Subcutaneous abdominal adipose tissue (tissue), 5 donors: ENCODE results near the gene HSD17B7.
A peak's percentile ranks its signal among the peaks of the same experiment; 100 is the strongest.
"Not testable (repeated sequence)": the region's sequence is repeated elsewhere in the genome, so short reads cannot be mapped to it uniquely, and the experiment has no call there.

Experiments
- H3K27ac ChIP-seq: one replicate; pipeline ENCODE4 v1.7.0; 2013; ENCODE audit warnings: low read depth, mild to moderate bottlenecking, inconsistent platforms, low read length, moderate library complexity
- H3K27me3 ChIP-seq, 5 donors: one replicate each; pipeline ENCODE4 v1.7.0; 2013; ENCODE audit warnings: low read length in 5 of 5, inconsistent platforms in 1 of 5; ENCODE audit not compliant: control insufficient read depth in 5 of 5, insufficient read depth in 4 of 5
- H3K36me3 ChIP-seq, 5 donors: one replicate each; pipeline ENCODE4 v1.7.0; 2013; ENCODE audit warnings: low read length in 5 of 5; ENCODE audit not compliant: control insufficient read depth in 5 of 5, insufficient read depth in 5 of 5
- H3K4me1 ChIP-seq, 5 donors: one replicate each; pipeline ENCODE4 v1.7.0; 2013; ENCODE audit warnings: low read length in 5 of 5, mild to moderate bottlenecking in 3 of 5, moderate library complexity in 1 of 5; ENCODE audit not compliant: control insufficient read depth in 5 of 5, insufficient read depth in 5 of 5
- H3K4me3 ChIP-seq, 5 donors: one replicate each; pipeline ENCODE4 v1.7.0; 2013; ENCODE audit warnings: low read length in 5 of 5, low read depth in 1 of 5
- H3K9ac ChIP-seq, 5 donors: one replicate each; pipeline ENCODE4 v1.7.0; 2013; ENCODE audit warnings: low read length in 5 of 5, mild to moderate bottlenecking in 4 of 5, moderate library complexity in 3 of 5
- H3K9me3 ChIP-seq, 5 donors: one replicate each; pipeline ENCODE4 v1.7.0; 2013; ENCODE audit warnings: low read length in 5 of 5; ENCODE audit not compliant: control insufficient read depth in 5 of 5
- donor health status: healthy.
- donor health status: healthy.
- donor health status: healthy.
- donor health status: healthy.
- donor health status: healthy.

HSD17B7 gene

DNA sequence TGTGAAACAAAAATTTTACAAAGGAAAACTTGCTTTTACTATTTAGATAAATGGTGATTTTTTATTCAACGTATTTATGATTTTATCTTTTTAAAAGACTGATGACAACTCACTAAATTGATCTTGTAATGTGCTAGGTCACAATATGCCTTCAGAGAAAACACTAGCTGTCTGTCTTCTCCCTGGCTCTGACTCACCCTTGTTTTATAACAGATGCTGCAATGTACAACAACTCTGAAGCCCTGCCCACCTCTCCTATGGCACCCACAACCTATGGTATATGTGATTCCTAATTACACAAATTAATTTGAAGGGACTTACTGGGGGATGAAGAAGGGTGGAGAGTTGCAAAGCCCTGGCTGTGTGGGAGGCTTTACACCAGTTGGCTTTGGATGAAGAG lies 24.7 kb upstream of the HSD17B7 start:
- H3K36me3 ChIP-seq = peaks cover 26 to 56% (median 45%) of the 10 kb centered on the region in 5 donors
- no peak overlapping the region for H3K4me3 ChIP-seq
- H3K27ac ChIP-seq = no peak overlapping the region
- no peak overlapping the region for H3K9ac ChIP-seq
- no peaks in the 10 kb centered on the region for H3K4me1 ChIP-seq
- H3K9me3 ChIP-seq = no peaks in the 10 kb centered on the region
- H3K27me3 ChIP-seq = no peaks in the 10 kb centered on the region

DNA sequence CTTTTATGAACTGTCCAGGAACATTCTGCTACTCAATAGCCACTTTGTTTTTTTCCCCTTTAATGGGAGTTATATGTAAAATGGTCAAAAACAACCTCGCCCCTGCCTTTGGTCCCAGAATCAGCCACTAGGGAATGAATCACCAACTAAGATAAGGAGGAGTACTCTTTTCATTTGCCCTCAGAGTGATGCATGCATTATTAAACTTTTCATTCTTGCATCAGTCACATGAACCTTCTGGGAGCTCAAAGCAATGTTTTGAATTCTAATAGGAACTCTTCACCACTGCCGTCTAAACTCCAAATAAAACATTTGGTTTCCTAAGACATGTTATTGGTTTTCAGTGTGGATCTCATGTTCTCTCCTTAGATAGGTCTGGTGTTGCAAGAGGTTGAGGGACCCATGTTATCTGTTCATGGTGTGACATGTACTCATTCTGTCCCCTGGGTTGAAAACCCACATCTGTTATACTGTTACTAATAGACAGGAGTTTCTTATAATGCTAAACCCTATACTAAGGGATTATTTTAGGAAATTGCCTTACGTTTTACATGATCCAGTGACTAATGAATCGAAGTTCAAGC lies 17.8 kb upstream of the HSD17B7 start:
- Histone ChIP-seq H3K36me3 (peaks cover 37 to 73% (median 64%) of the 10 kb centered on the region in 5 donors), H3K27ac (peak overlapping the region; percentile 42), H3K9ac (no peak overlapping the region), H3K27me3 (no peaks in the 10 kb centered on the region), H3K4me3 (no peak overlapping the region), H3K9me3 (no peaks in the 10 kb centered on the region), H3K4me1 (peaks cover 0 to 2% (median 0%) of the 10 kb centered on the region in 5 donors)

DNA sequence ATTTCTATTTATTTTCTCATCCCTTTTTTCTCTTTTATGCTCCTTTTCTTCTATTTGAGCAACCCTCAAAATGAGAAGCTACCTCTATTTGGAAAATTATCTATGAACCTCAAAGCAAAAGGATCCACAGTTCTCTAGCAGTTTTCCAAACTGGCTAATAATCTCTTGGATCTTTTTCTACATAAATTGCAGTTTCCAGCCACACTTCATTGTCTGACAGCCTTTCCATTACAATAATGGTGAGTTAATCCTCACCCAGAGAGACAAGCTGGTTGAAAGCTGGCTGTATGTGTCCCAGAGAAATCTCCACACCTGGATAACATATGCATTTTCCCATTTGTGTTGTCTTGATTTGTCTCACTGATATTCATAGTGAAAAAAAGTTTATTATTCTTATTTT lies 16.5 kb upstream of the HSD17B7 start:
- H3K9me3 ChIP-seq = no peaks in the 10 kb centered on the region
- no peak overlapping the region for H3K27ac ChIP-seq
- H3K36me3 ChIP-seq = peaks cover 36 to 69% (median 55%) of the 10 kb centered on the region in 5 donors
- H3K9ac ChIP-seq = no peak overlapping the region
- H3K27me3 ChIP-seq = no peaks in the 10 kb centered on the region
- H3K4me1 ChIP-seq = peaks cover 0 to 14% (median 10%) of the 10 kb centered on the region in 5 donors
- no peak overlapping the region for H3K4me3 ChIP-seq

DNA sequence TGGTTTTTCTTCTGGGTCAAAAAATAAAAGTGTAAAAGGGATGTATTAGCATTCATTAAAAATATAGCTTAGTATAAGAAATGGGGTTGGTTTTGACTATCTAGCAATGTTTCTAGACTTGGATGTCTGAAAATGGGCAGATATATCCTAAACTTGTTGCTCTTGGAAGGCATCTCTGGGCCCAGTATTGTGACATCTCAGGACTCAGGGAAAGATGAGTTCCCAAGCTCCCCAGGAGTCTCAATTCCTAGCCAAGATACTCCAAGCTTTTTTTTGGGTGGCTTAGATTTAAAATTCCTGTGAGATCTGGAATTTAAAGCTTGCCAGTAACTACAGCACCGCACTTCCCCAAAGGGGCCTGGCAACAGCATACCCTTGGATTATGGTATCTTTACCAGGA lies 11.5 kb upstream of the HSD17B7 start:
- H3K4me1 ChIP-seq = peaks cover 0 to 16% (median 10%) of the 10 kb centered on the region in 5 donors
- no peak overlapping the region for H3K9ac ChIP-seq
- no peak overlapping the region for H3K27ac ChIP-seq
- no peaks in the 10 kb centered on the region for H3K9me3 ChIP-seq
- H3K27me3 ChIP-seq = no peaks in the 10 kb centered on the region
- peaks cover 36 to 53% (median 44%) of the 10 kb centered on the region in 5 donors for H3K36me3 ChIP-seq
- no peak overlapping the region for H3K4me3 ChIP-seq

DNA sequence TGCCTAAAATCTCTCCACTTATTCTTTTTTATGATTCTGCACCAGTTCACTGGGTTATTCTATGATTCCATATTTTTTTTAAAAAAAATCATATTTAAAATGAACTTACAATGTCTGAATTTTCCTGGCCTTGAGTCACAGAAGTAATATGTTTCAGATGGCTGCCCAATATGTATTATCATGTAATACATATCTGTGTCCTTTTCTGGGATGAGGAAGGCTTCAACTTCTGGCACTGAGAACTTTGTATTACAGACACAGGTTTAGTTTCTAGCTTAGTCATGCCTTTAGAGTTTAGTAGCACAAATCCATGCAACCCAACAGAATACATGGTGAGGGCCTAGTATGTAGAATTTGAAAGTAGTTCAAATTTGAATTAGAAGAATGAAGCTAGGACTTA lies 7.8 kb upstream of the HSD17B7 start:
- H3K4me3 ChIP-seq = no peak overlapping the region
- H3K27me3 ChIP-seq = no peaks in the 10 kb centered on the region
- H3K36me3 ChIP-seq = peaks cover 22 to 40% (median 28%) of the 10 kb centered on the region in 5 donors
- no peak overlapping the region for H3K9ac ChIP-seq
- H3K9me3 ChIP-seq = no peaks in the 10 kb centered on the region
- H3K27ac ChIP-seq = no peak overlapping the region
- peaks cover 0 to 13% (median 10%) of the 10 kb centered on the region in 5 donors for H3K4me1 ChIP-seq

DNA sequence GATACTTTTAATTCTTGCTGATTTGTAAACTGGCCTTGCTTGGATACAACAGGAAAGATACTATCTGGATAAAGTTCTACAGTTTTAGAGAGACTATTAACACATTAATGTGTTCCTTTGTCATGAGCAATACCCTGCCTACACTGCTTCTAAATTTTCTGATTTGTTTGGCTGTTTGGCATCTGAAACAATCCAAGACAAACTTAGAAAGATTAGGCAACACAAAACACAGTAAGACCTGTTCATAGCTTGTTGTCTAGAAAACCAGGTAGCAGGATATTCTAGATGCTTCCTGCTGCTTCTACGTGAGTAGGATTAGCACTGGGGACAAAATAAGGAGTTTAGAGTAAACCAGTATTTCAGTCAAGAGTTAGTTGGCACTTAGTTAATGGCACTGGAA lies 5.6 kb upstream of the HSD17B7 start:
- not testable (repeated sequence) for H3K27me3 ChIP-seq, H3K9me3 ChIP-seq, H3K4me3 ChIP-seq, H3K27ac ChIP-seq, H3K4me1 ChIP-seq, H3K9ac ChIP-seq
- peaks cover 16 to 25% (median 19%) of the 10 kb centered on the region in 5 donors for H3K36me3 ChIP-seq

DNA sequence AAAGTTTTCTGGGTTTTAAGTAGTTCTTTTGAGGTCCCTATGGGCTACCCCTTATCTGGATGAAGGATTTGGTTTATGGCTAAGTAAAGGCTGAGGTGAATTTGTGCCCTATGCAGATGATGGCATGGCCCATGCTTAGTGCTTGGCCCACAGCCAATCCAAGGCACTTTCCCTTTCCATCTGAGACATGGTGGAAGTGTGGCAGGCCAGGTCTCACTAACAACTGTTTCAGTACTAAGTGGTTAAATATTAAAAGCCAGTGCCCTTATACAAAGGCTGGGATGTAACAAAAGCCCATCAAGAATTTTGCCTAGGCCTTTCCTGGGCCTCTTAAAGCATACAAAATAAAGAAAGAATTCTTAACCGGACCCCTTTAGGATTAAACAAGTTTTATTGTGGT lies 1.7 kb upstream of the HSD17B7 start:
- H3K27me3 ChIP-seq, H3K4me3 ChIP-seq, H3K9me3 ChIP-seq, H3K36me3 ChIP-seq, H3K4me1 ChIP-seq, H3K9ac ChIP-seq, H3K27ac ChIP-seq: not testable (repeated sequence)

DNA sequence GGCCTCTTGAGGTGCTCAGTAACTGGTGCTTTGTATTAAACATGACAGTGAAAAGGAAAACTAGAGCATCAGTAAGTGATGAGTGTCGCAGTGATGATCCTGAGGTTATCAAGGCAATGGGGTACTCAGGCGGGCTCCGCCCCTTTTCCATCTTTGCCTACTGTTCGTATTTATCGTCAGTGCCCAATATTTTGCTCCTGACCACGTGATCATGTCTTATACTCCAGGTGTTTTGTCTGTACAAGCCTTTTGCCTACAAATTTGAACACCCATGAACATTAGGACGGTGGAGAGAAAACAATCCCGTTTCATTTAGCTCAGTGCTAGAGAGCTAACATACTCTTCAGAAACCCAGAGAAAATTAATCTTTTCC lies 469 bp downstream of the HSD17B7 start:
- H3K9me3 ChIP-seq, H3K27me3 ChIP-seq, H3K36me3 ChIP-seq, H3K27ac ChIP-seq, H3K4me1 ChIP-seq: not testable (repeated sequence)
- Histone ChIP-seq H3K9ac (peak overlapping the region in 1 of 5 donors; percentile 59), H3K4me3 (peak overlapping the region; percentile 57 to 68 (median 67))

DNA sequence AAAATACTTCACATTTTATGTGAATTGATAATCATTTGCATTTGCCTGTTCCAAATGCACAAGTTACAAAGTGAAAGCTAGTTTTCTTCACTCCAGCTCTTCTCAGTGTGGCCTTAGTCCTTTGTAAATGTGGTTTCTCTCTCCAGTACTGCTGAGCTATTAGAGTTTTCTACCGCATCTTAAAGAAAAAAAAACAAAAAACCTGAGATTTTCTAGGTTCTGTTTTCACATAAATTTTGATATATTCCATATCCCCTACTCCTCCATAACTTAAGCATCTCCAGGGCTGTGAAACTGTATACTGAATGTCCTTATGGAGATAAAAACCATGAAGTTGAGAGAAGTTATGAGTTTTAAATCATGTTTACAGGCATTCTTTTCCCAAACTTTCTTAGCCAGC lies 3.8 kb downstream of the HSD17B7 start:
- H3K4me3 ChIP-seq, H3K9me3 ChIP-seq, H3K36me3 ChIP-seq, H3K4me1 ChIP-seq, H3K27ac ChIP-seq, H3K9ac ChIP-seq, H3K27me3 ChIP-seq: not testable (repeated sequence)

DNA sequence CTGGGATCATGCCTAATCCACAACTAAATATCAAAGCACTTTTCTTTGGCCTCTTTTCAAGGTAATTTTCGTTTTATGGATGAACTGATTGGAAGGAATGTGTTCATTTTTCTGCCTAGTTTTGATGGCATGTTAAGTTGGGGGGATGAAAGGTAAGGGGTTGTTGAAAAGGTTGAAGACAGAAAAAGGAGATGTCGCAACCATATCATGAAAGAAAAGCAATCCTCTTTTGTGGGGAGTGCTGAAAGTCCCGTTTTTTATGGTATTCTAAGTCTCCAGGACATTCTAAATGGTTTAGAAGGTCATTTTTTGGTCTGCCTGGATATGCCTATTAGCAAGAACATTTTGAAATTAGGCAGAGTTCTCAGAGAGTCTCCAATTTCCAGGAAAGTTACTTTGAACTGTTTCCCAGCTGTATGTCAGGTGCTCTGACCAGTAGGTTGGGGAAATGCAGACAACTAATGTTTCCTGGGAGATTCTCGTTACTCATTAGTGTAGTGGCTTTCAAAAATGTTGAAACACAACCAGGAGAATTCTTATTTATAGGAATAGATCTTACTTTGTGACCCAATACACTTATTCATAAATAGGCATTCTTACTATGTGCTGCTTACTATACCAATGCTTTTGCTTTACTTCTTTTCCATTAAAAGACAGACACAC lies 6.2 kb downstream of the HSD17B7 start:
- not testable (repeated sequence) for H3K27me3 ChIP-seq, H3K9me3 ChIP-seq, H3K4me1 ChIP-seq, H3K9ac ChIP-seq, H3K4me3 ChIP-seq, H3K27ac ChIP-seq
- peaks cover 0 to 13% (median 5%) of the 10 kb centered on the region in 5 donors for H3K36me3 ChIP-seq
